PC-9 (cell line): ENCODE results near the gene GRIA1. TPM values are rescaled to one million over a fixed set of nuclear protein-coding genes. Genes with fewer than 3 reads are reported as not detected.

Source experiments
- BruUV-seq: library from RNA; stranded (reverse); fragments of 400-500 nt; replicated peaks from 2 replicates; lab custom pipeline; 2021; lab: Mats Ljungman, UMichigan
- CTCF ChIA-PET: fragments of 300-600 bp; sonication (Branson Sonifier 250); formaldehyde crosslinking; loops from one replicate; lab custom pipeline; 2022; ENCODE audit warnings: antibody characterized with exemption; lab: Charles Lee
- POLR2A ChIA-PET: fragments of 300-600 bp; sonication (Branson Sonifier 250); formaldehyde crosslinking; loops from one replicate; lab custom pipeline; 2022; ENCODE audit warnings: antibody characterized with exemption; ENCODE audit not compliant: unreplicated experiment; lab: Charles Lee
- DNase-seq, 2 experiments: peaks; one replicate each; pipeline versions ENCODE4 v3.0.0 to v3.0.0-alpha.2; 2015 to 2022; ENCODE audit warnings: mixed read lengths in 1 of 2
- H2AFZ ChIP-seq: fragments of 200-600 bp; sonication (generic); 2 replicates; pipeline ENCODE4 v1.8.1; 2017; ENCODE audit warnings: antibody characterized with exemption
- H3F3A ChIP-seq: fragments of 200-600 bp; sonication (generic); 2 replicates; pipeline ENCODE4 v1.8.1; 2017; ENCODE audit warnings: antibody characterized with exemption, mild to moderate bottlenecking, low read depth; ENCODE audit not compliant: insufficient read depth
- H3K27ac ChIP-seq: fragments of 200-600 bp; sonication (generic); 2 replicates; pipeline ENCODE4 v1.6.1; 2016; ENCODE audit warnings: mixed run types
- H3K27me3 ChIP-seq: fragments of 200-600 bp; sonication (generic); 2 replicates; pipeline ENCODE4 v1.6.1; 2016; ENCODE audit warnings: low read depth, mixed run types; ENCODE audit not compliant: insufficient read depth
- H3K36me3 ChIP-seq: fragments of 200-600 bp; sonication (generic); 2 replicates; pipeline ENCODE4 v1.6.1; 2016; ENCODE audit warnings: low read depth, mixed run types
- H3K4me1 ChIP-seq: fragments of 200-600 bp; sonication (generic); replicated peaks from 2 replicates; pipeline ENCODE4 v1.6.1; 2016; ENCODE audit warnings: mixed run types; ENCODE audit not compliant: insufficient read depth
- H3K4me2 ChIP-seq: fragments of 200-600 bp; sonication (generic); 2 replicates; pipeline ENCODE4 v1.6.1; 2017; ENCODE audit warnings: mixed run types
- H3K4me3 ChIP-seq: fragments of 200-600 bp; sonication (generic); 2 replicates; pipeline ENCODE4 v1.6.1; 2016; ENCODE audit warnings: mixed run types
- H3K79me2 ChIP-seq: fragments of 200-600 bp; sonication (generic); 2 replicates; pipeline ENCODE4 v1.6.1; 2017; ENCODE audit warnings: low read depth, mixed run types
- H3K9me2 ChIP-seq: fragments of 200-600 bp; sonication (generic); 2 replicates; pipeline ENCODE4 v1.8.1; 2017; ENCODE audit warnings: mild to moderate bottlenecking; ENCODE audit not compliant: insufficient read depth
- H3K9me3 ChIP-seq: fragments of 200-600 bp; sonication (generic); 2 replicates; pipeline ENCODE4 v1.8.1; 2016; ENCODE audit warnings: low read depth; ENCODE audit not compliant: insufficient read depth
- H4K20me1 ChIP-seq: fragments of 200-600 bp; sonication (generic); 2 replicates; pipeline ENCODE4 v1.8.1; 2017; ENCODE audit not compliant: insufficient read depth
- EZH2 ChIP-seq: fragments of 200-600 bp; sonication (generic); IDR thresholded peaks from 2 replicates; pipeline ENCODE4 v1.8.0; 2017; ENCODE audit warnings: antibody characterized with exemption, low read depth
- intact Hi-C: fragments of 100-400 bp; cut with micrococcal nuclease; formaldehyde crosslinking; loops from one replicate; pipeline ENCODE4 v1.10.0; 2022; ENCODE audit not compliant: unreplicated experiment
- total RNA-seq: library from RNA; stranded (reverse); gene quantifications from 2 replicates; pipeline ENCODE4 v1.2.3, GENCODE V29; 2021
- TF ChIP-seq, protein P1 (sequence below): fragments of 200-600 bp; sonication (generic); conservative IDR thresholded peaks from 2 replicates; pipeline ENCODE4 v1.6.1; 2017; ENCODE audit warnings: mixed run types, antibody characterized with exemption, mild to moderate bottlenecking, moderate library complexity

Gene GRIA1
- total RNA-seq, 1 experiment from 2014 or later, result not detected

DNA sequence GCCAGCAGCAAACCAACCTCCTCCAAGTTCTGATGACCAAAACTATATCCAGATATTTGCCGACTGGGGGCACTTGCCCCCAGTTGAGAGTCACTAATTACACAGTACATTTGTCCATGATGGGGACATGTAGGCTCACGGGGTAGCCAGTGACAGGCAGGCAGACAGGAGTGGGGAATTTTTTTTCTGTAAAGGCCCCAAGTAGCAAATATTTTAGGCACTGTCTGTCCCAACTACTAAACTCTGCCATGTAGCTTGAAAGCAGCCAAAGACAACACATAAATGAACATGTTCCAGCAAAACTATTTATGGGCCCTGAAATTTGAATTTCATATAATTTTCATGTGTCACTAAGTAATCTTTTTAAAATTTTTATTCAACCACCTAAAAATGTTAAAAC is 80.7 kb downstream of the GRIA1 start:
- CTCF ChIA-PET, result no interaction called here
- POLR2A ChIA-PET, result no interaction called here
- no TSS peak for BruUV-seq
- Histone ChIP-seq H3K27ac (no peak overlapping the region), H3K9me3 (no peaks in the 10 kb centered on the region), H3F3A (no peaks in the 10 kb centered on the region), H4K20me1 (no peaks in the 10 kb centered on the region), H3K4me1 (no peaks in the 10 kb centered on the region), H3K27me3 (no peaks in the 10 kb centered on the region), H3K9me2 (no peaks in the 10 kb centered on the region), H3K4me2 (no peak overlapping the region), H3K79me2 (no peaks in the 10 kb centered on the region), H2AFZ (no peak overlapping the region), H3K36me3 (no peaks in the 10 kb centered on the region), H3K4me3 (no peak overlapping the region)
- intact Hi-C loops, result no loop called here
- DNase-seq, result no peak
- no peak for TF ChIP-seq EZH2
- TF ChIP-seq, protein P1, sequence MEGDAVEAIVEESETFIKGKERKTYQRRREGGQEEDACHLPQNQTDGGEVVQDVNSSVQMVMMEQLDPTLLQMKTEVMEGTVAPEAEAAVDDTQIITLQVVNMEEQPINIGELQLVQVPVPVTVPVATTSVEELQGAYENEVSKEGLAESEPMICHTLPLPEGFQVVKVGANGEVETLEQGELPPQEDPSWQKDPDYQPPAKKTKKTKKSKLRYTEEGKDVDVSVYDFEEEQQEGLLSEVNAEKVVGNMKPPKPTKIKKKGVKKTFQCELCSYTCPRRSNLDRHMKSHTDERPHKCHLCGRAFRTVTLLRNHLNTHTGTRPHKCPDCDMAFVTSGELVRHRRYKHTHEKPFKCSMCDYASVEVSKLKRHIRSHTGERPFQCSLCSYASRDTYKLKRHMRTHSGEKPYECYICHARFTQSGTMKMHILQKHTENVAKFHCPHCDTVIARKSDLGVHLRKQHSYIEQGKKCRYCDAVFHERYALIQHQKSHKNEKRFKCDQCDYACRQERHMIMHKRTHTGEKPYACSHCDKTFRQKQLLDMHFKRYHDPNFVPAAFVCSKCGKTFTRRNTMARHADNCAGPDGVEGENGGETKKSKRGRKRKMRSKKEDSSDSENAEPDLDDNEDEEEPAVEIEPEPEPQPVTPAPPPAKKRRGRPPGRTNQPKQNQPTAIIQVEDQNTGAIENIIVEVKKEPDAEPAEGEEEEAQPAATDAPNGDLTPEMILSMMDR, result no peak

GRCh38 chr5:153572411-153573145 is 82.1 kb downstream of the GRIA1 start:
- no peaks in the 10 kb centered on the region for H3K9me3 ChIP-seq
- no peak overlapping the region for H3K27ac ChIP-seq
- no peak overlapping the region for H3K4me2 ChIP-seq
- no peak overlapping the region for H2AFZ ChIP-seq
- no peaks in the 10 kb centered on the region for H3K4me1 ChIP-seq
- no TSS peak for BruUV-seq
- H3F3A ChIP-seq, result no peaks in the 10 kb centered on the region
- no peaks in the 10 kb centered on the region for H3K79me2 ChIP-seq
- no peaks in the 10 kb centered on the region for H3K27me3 ChIP-seq
- ChIA-PET POLR2A (no interaction called here), CTCF (no interaction called here)
- H4K20me1 ChIP-seq, result no peaks in the 10 kb centered on the region
- intact Hi-C loops, result no loop called here
- TF ChIP-seq, protein P1, result no peak
- no peaks in the 10 kb centered on the region for H3K36me3 ChIP-seq
- no peaks in the 10 kb centered on the region for H3K9me2 ChIP-seq
- H3K4me3 ChIP-seq, result no peak overlapping the region
- no peak for DNase-seq

- Histone ChIP-seq H3K79me2 (no peaks in the 10 kb centered on the region), H4K20me1 (no peaks in the 10 kb centered on the region), H3K27me3 (no peaks in the 10 kb centered on the region), H3K4me1 (no peaks in the 10 kb centered on the region), H3K9me2 (no peaks in the 10 kb centered on the region), H2AFZ (no peak overlapping the region), H3K9me3 (no peaks in the 10 kb centered on the region), H3K4me3 (no peak overlapping the region), H3K36me3 (no peaks in the 10 kb centered on the region), H3K4me2 (no peak overlapping the region), H3K27ac (no peak overlapping the region), H3F3A (no peaks in the 10 kb centered on the region)
- intact Hi-C loops, result no loop called here
- CTCF ChIA-PET, result no interaction called here
- BruUV-seq, result no TSS peak
- TF ChIP-seq, protein P1, result no peak
- no peak for TF ChIP-seq EZH2
- POLR2A ChIA-PET, result no interaction called here
- no peak for DNase-seq
These were observed 83.0 kb downstream of the GRIA1 start for GRCh38 chr5:153573326-153574033.
